Tibial artery (tissue), 4 donors: ENCODE results near the gene SF1.

Experiments
- DNase-seq, 2 donors: peaks; one replicate each; pipeline ENCODE4 v3.0.0-alpha.2; 2019
- H3K27ac ChIP-seq, 2 donors: fragments of 200-600 bp; sonication (generic) in 1 of 2; 1 replicate in 1 of 2; 2 replicates in 1 of 2; pipeline ENCODE4 v1.5.1; 2018 to 2019; ENCODE audit warnings: mild to moderate bottlenecking in 1 of 2
- H3K27me3 ChIP-seq, 2 donors: fragments of 200-600 bp; sonication (generic) in 1 of 2; one replicate each; pipeline versions ENCODE4 v1.5.1 to v1.6.0; 2016 to 2019
- H3K36me3 ChIP-seq, 3 donors: fragments of 200-600 bp; sonication (generic) in 2 of 3; one replicate each; pipeline ENCODE4 v1.5.1; 2016 to 2019; ENCODE audit warnings: mild to moderate bottlenecking in 2 of 3
- H3K4me1 ChIP-seq, 4 donors: fragments of 200-600 bp; sonication (generic) in 2 of 4; 1 replicate in 3 of 4; 2 replicates in 1 of 4; pipeline ENCODE4 v1.5.1; 2016 to 2019
- H3K4me3 ChIP-seq, 2 donors: fragments of 200-600 bp; sonication (generic) in 1 of 2; 1 replicate in 1 of 2; 2 replicates in 1 of 2; pipeline ENCODE4 v1.5.1; 2018 to 2019; ENCODE audit warnings: mild to moderate bottlenecking in 2 of 2
- H3K9me3 ChIP-seq, 3 donors: fragments of 200-600 bp; sonication (generic) in 1 of 3; one replicate each; pipeline ENCODE4 v1.5.1; 2016 to 2019
- CTCF ChIP-seq, 2 experiments: fragments of 200-600 bp in 1 of 2; fragments of 450-650 bp in 1 of 2; IDR thresholded peaks; one replicate each; pipeline ENCODE4 v1.5.1; 2017 to 2019; ENCODE audit warnings: antibody characterized with exemption in 2 of 2, mild to moderate bottlenecking in 1 of 2, moderate library complexity in 1 of 2
- intact Hi-C: fragments of 100-400 bp; cut with DNase I; formaldehyde crosslinking; loops from one replicate; pipeline ENCODE4 v1.15.0; 2023; ENCODE audit warnings: low total_unique reads

The SF1 gene

GRCh38 chr11:64745521-64746328 is 32.6 kb downstream of the SF1 start:
- H3K27me3 ChIP-seq: no peaks in the 10 kb centered on the region
- peak; percentile 91 to 98 for DNase-seq
- H3K4me1 ChIP-seq: peaks cover 0 to 53% (median 36%) of the 10 kb centered on the region in 4 donors
- H3K9me3 ChIP-seq: no peaks in the 10 kb centered on the region
- peaks cover 5 to 10% (median 8%) of the 10 kb centered on the region in 3 donors for H3K36me3 ChIP-seq
- peak overlapping the region; percentile 79 to 87 for H3K4me3 ChIP-seq
- no peak for TF ChIP-seq CTCF (IDR thresholded peaks at IDR 0.05)
- intact Hi-C loops: no loop called here
- H3K27ac ChIP-seq: peak overlapping the region; percentile 92 to 97

- intact Hi-C loops: no loop called here
- Histone ChIP-seq H3K4me1 (peaks cover 0 to 53% (median 36%) of the 10 kb centered on the region in 4 donors), H3K4me3 (peak overlapping the region; percentile 79 to 87), H3K36me3 (peaks cover 2 to 8% (median 5%) of the 10 kb centered on the region in 3 donors), H3K27me3 (no peaks in the 10 kb centered on the region), H3K27ac (peak overlapping the region; percentile 92 to 97), H3K9me3 (no peaks in the 10 kb centered on the region)
- no peak for TF ChIP-seq CTCF (IDR thresholded peaks at IDR 0.05)
- DNase-seq: peak; percentile 81 to 88
Measured at GRCh38 chr11:64745189-64745520, 33.2 kb downstream of the SF1 start.

- Histone ChIP-seq H3K4me1 (peaks cover 0 to 53% (median 36%) of the 10 kb centered on the region in 4 donors), H3K36me3 (peaks cover 1 to 7% (median 5%) of the 10 kb centered on the region in 3 donors), H3K9me3 (no peaks in the 10 kb centered on the region), H3K4me3 (peak overlapping the region; percentile 79 to 87), H3K27ac (peak overlapping the region; percentile 92 to 97), H3K27me3 (no peaks in the 10 kb centered on the region)
- TF ChIP-seq CTCF (IDR thresholded peaks at IDR 0.05): no peak
- intact Hi-C loops: no loop called here
- DNase-seq: no peak
Measured at GRCh38 chr11:64744544-64745188, 33.7 kb downstream of the SF1 start.

- Histone ChIP-seq H3K27me3 (no peaks in the 10 kb centered on the region), H3K4me3 (peak within 1 kb of the TSS; percentile 79 to 87), H3K9me3 (no peaks in the 10 kb centered on the region), H3K27ac (peak within 1 kb of the TSS; percentile 92 to 97), H3K4me1 (peaks cover 0 to 53% (median 36%) of the 10 kb centered on the region in 4 donors), H3K36me3 (peaks cover 9 to 14% (median 13%) of the 10 kb centered on the region in 3 donors)
- TF ChIP-seq CTCF (IDR thresholded peaks at IDR 0.05): peak; percentile 78 to 80
- DNase-seq: peak; percentile 80 to 89
- intact Hi-C loops: no loop called here
Measured at GRCh38 chr11:64743591-64744543, 34.5 kb downstream of the SF1 start, which contains the start of gene RASGRP2. Gene RASGRP2, minus strand, starts transcription at chr11:64744142. Its CDS starts 1,276 bp downstream, at chr11:64742866.
